GM12874 (cell line): ENCODE measurements around the gene RGS19.

Experiments used
- CTCF ChIP-seq: IDR thresholded peaks from 2 replicates; pipeline ENCODE4 v1.5.1; 2011; ENCODE audit warnings: low read depth, mild to moderate bottlenecking, control low read depth, low read length, moderate library complexity; ENCODE audit not compliant: insufficient read depth

The RGS19 gene

DNA sequence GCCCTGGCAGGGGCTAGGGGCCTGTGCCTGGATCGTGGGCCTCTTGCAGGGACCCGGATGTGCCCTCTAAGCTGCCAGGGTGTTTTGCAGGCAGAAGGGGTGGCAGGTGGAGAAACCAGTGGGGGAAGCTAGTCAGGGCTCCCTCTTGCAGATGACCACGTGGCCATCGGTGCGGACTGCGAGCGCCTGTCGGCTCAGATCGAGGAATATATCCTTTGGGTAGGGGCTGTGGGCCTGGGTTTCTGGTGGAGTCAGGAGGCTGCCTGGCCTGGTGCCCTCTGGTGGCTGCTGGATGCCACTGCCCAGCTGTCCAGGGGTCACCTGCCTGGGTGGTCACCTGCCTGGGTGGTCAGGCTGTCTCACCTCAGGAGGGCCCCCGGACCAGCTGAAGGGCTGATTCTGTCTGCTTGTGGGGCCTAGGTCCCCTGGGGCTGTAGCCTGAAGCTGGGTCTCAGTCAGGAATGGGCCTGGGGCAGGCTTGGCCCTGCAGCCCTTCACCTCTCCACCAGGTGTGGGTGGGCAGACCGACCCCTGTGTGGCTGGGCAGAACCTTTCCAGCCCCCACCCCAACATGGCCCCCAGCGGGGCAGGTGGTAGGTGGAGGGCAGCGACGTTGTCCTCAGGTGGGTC is 9.6 kb downstream of the RGS19 start:
- peak; percentile 91 for TF ChIP-seq CTCF

GRCh38 chr20:64069209-64069613 is 10.1 kb downstream of the RGS19 start:
- no peak for TF ChIP-seq CTCF

DNA sequence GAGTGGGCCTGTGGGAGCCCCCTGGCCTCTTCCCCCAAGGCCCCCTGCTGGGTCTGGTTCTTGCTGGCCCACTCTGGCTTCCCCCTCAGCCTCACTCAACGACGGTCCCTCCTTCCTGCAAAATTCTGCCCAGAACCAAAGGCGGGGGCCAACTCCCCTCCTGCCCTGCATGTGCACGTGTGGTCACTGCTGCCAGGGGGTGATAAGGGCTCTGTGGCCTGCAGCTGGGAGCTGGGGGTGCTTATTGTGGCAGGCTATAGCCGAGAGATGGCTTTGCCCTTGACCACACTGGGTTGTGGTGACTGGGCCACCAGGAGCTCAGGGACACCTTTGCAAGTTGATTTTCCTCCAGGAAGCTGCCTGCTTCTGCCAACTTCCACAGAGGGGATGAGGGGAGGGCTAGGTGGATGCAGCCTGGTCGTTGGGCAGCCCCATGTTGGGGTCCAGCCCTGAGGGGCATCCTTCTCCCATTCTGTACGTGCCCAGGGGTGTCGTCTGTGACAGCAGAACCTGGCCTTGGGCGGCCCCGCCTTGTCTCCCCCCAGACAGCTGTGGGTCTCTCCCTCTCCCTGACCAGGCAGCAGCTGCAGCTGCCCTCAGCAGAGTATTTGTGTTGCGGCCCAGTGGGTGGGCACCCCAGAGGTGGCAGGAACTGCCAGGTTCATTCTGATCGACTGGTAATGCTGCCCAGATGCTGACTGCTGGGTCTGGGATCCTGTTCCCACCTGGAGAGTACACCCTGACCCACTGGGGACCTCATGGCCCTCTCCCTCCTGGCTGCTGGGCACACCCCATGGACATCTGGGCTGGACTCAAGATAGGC is 10.7 kb downstream of the RGS19 start:
- no peak for TF ChIP-seq CTCF

DNA sequence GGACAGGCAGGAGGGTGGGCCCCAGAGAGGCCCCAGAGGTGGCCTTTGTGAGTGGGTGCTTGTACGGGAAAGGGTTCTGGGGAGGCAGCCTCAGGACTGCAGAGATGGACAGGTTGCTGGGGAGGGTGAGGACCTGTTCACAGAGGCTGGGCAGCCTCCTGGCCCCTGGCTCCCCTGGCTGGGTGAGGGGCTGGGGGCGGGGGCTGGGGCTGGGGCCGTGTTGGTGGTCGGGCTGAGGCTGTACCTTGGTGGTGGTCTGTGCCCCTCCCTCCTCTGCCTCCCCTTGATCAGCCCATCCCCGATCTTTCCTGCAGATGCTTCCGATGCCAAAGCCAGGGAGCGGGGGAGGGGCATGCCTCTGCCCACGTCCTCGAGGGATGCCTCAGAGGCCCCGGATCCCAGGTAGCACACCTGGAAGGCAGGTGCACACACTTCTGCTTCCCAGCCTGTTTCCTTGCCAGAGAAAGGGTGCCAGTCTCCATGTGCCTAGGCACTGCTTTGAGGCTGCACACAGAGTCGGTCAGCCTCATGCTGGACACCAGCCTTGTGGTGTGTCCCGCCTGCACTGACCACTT is 11.5 kb downstream of the RGS19 start:
- TF ChIP-seq CTCF: no peak

DNA sequence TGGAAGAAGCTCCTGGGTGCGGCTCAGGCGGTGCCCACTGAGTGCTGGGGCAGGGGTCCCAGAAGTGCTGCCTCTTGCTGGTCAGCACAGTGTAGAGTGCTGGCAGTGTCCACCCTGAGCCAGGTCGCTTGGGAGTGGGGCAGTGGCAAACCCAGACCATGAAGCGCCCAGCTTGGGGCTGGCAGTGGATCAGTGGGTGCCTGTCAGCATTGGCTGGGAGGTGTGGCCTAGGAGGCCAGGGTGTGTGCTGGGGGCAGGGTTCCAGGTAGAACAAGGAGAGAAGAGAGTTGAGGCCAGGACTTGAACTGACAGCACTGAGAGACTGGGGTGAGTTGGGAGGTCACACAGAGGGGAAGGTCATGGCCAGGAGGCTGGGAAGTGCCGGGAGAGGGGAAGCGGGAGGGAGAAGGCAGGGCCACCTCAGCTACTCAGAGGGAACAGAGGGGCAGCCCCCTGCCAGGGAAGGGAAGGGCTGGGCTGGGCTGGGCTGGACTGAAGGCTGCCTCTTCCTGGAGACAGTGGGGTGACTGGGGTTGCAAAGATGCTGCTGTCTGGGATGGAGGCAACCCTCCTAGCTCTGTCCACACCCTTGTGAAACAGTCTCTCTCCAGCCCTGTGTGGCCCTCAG is 12.2 kb downstream of the RGS19 start:
- no peak for TF ChIP-seq CTCF

DNA sequence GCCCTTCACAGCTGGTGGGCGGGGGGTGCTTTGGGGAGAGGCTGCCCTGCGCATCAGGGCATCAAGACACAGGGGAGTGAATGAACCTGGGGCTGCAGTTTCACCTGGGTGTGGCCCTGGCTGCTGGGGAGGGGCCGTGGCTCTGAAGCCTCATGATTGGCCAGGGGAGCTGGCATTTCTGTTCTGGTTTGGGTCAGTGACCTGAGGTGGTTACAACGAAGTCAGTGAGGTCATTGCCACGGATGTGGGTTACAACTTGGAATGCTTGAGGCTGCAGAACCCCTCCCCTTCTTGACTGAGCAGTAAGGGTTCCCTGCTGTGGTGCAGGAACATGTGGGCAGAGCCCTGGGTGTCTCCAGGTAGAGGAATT is 13.4 kb downstream of the RGS19 start:
- no peak for TF ChIP-seq CTCF
